Measurements from ENCODE around the gene COQ5.
A peak's percentile ranks its signal among the peaks of the same experiment; 100 is the strongest.

COQ5 gene

GRCh38 chr12:120481022-120481767 is 47.8 kb downstream of the COQ5 start:
- no peak for DNase-seq

DNA sequence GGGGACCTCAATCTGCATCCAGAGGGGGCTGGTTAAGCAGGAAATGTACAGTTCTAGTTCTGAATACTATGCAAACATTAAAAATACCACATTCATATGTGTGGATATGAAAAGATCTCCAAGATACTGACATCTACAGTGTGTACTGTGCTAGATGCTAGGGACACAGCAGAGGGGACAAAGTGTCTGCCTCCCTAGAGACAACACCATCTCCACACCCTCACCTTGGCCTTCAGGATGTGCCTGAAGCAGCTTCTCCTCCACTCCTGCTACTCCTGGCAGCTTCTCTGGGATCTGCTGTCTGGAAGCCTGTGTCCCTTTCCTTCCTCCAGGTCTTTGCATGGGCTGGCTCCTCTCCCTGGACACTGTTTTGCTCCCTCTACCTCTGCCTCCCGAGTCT is 48.7 kb downstream of the COQ5 start:
- DNase-seq, result no peak

- DNase-seq, result no peak
These were observed 49.5 kb downstream of the COQ5 start for GRCh38 chr12:120479458-120479857.

- no peak for DNase-seq
These were observed 53.3 kb downstream of the COQ5 start for GRCh38 chr12:120475643-120476042.

GRCh38 chr12:120474616-120474960 is 54.4 kb downstream of the COQ5 start:
- no peak for DNase-seq

- no peak for DNase-seq
These were observed 54.9 kb downstream of the COQ5 start for GRCh38 chr12:120473807-120474615.

GRCh38 chr12:120472521-120472920 is 56.4 kb downstream of the COQ5 start:
- no peak for DNase-seq

DNA sequence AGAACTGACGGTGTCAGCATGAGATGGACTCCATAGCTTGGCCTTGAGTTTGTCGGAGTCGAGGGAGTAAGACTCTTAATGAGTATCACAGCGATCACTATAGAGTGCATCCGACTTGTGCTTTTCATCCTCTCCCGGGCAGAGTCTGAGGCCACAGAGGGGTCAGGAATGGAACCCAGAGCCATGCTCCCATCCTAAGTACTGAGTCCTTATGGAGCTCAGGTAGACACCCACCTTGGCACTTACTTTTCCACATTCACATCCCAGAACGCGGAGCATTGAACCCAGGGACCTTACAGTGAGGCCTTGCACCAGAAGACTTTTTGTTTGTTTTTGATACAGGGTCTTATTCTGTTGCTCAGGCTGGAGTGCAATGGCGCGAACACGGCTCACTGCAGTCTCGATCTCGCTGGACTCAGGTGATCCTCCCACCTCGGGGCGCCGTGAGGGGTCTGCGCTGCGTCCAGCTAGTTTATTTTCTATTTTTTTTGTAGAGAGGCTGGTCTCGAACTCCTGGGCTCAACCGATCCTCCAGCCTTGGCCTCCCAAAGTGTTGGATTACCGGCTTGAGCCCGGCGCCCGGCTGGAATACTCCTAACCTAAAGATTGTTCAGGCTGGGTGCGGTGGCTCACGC is 58.7 kb downstream of the COQ5 start:
- peak; percentile 42 for DNase-seq

GRCh38 chr12:120469450-120470149 is 59.4 kb downstream of the COQ5 start, which contains the start of gene SRSF9:
Gene SRSF9 (minus strand): TSS chr12:120469748. CDS start chr12:120469609, 139 bp downstream.
- DNase-seq, result peak; percentile 94

DNA sequence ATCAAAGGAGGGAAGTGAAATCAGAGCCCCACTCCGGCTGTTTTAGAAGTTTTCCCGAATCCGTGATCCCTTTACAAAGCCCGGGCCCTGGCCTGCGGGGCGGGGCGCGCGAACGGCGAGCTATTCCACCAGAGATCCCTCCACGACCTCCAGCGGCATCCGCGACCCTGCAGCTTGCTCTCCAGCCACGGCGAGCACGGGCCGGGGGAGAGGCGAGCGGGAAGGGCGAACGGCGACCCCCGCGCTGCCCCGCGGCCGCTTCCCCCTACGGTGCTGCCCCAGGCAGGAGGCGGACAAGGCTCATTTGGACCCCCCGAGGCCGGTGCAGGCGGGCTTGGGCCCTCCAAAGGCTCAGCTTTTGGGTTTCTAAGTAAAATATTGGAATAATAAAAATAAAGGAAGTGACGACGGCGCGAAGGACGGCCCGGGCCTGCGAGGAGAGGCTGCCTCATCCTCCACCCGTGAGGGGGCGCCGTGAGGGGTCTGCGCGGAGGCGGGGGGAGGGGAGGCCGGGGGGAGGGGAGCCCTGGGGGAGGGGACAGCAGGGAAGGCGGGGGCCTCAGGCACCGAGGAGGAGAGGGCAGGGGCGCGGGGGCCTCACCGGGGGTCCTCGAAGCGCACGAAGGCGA is 60.0 kb downstream of the COQ5 start:
- peak; percentile 39 for DNase-seq

GRCh38 chr12:120468325-120468820 is 60.6 kb downstream of the COQ5 start:
- peak; percentile 43 for DNase-seq

- DNase-seq, result no peak
These were observed 61.5 kb downstream of the COQ5 start for GRCh38 chr12:120467439-120467838.

GRCh38 chr12:120466560-120467315 is 62.2 kb downstream of the COQ5 start:
- DNase-seq, result peak; percentile 9

DNA sequence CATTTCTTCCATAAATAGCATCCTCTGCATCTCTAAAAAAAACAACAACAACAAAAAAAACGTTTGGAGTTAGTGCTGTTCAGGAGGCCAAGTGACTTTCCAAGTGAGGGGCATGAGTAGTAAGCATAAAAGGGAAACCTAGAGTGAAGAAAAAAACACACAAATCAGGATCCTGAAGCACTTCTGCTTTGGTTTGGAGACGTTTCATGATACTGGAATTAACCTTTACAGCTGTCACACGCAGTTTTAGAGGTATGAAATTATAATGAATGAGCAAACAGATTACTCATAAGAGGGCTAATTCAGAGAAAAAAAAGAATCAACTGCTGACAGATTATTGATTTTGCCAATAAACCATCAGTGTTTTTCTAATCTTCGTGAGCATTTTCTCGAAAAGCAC is 63.2 kb downstream of the COQ5 start:
- DNase-seq, result no peak

DNA sequence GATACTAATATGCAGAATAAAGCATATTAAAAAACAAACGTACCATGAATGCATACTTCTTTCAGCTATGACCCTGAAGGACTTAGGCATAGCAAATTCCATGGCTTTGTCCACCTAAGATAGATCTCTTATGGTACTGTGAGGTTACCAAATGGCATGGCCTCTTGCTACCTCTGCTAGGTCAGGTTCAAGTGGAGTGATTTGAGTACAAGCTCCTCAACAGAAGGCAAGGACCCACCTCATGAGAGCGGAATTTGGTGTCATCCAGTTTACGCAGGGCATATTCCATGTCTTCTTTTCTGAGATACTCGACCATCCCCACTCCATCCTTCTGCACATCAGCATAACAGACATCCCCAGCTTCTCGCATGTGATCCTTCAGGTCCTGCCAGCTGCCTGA is 65.2 kb downstream of the COQ5 start:
- DNase-seq, result no peak

- no peak for DNase-seq
These were observed 66.8 kb downstream of the COQ5 start for GRCh38 chr12:120462099-120462640.

DNA sequence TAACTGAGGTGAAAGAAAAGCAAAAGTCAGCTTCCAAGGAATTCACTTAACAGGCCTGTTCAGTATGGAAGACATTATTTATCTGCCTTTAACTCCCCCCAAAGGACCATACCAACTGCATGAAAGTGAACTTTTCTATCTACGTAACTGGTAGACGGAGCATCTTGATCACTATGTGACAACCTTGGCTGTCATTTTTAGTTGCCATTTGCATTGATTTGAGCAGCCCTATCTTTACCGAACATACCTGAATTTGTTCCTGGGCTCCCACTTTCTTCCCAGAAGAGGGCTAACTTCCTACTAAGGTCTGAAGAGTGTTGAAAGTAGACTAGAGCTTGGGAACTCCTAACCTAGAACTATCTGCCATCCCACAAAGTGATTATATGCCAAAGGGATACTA is 68.8 kb downstream of the COQ5 start:
- no peak for DNase-seq

DNA sequence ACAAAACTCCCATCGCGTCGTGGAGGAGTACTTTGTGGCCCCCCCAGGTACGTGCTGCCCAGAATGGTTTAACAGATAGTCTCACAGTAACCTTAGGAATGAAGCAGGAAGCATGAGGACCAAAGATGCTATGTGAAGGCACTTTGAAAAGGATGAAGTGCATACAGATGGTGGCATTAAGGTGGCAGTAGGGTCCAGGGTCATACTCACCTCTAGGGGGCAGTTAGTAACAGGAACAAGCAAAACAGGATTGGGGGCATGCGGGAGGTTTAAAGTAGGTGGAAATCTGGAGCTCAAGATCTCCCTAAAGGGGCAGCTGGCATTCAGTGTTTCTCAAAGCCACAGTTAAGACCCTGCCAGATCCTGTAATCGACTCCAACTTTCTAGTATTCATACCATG is 71.8 kb downstream of the COQ5 start:
- no peak for DNase-seq

DNA sequence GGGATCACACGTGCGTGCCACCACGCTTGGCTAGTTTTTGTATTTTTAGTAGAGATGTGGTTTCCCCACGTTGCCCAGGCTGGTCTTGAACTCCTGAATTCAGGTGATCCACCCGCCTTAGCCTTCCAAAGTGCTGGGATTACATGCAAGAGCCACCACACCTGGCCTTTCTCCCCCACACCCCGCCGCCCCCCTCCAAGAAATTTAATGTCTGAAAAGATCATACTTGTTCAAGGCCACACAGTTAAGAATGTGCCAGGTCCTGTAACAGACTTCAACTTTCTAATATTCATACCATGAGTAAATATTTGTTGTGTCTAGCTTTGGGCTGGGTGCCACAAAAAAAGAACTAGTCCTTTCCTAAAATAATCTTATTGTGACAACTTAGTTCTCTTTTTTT is 73.7 kb downstream of the COQ5 start:
- DNase-seq, result no peak

DNA sequence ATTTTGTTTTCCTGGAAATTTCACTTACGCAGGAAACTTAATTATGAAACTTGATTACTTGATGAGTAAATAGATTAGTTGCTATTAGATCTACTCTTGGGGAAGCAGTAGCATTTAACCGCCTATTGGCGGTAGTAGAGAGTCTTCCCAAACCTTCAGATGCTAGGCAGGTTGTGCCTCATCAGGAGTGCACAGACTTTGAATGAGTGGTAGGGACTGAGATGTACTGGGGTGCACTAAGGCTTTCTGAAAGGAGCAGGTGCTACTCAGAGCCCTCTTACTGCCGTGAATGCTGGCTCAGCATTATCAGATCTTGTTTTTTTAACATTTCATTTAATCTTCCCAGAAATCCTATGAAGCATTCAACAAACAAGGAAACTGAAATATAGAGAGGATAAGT is 75.0 kb downstream of the COQ5 start:
- peak; percentile 10 for DNase-seq

Data from NCI-H146 (cell line).